Heart left ventricle (tissue), 16 donors: ENCODE results near the gene ODAM. TPM values are rescaled to one million over a fixed set of nuclear protein-coding genes. Genes with fewer than 3 reads are reported as not detected.

Experiments used
- ATAC-seq, 4 donors: fragments of 200-7000 bp; cut with Tn5 transposase; one replicate each; pipeline ENCODE4 v1.9.1; 2020 to 2022; ENCODE audit warnings: moderate library complexity in 4 of 4, mild to moderate bottlenecking in 3 of 4, moderate number of reproducible peaks in 1 of 4
- DNase-seq, 5 donors: peaks; one replicate each; pipeline ENCODE4 v3.0.0-alpha.2; 2020
- H3K27ac ChIP-seq, 12 donors: fragments of 200-600 bp; sonication (generic) in 4 of 12; one replicate each; pipeline versions ENCODE4 v1.5.0 to v1.8.0; 2016 to 2022; ENCODE audit warnings: mild to moderate bottlenecking in 2 of 12
- H3K27me3 ChIP-seq, 9 donors: fragments of 200-600 bp; sonication (generic) in 2 of 9; one replicate each; pipeline versions ENCODE4 v1.5.1 to v1.8.0; 2016 to 2022; ENCODE audit warnings: mild to moderate bottlenecking in 3 of 9
- H3K36me3 ChIP-seq, 9 donors: fragments of 200-600 bp; sonication (generic) in 2 of 9; one replicate each; pipeline versions ENCODE4 v1.5.0 to v1.8.0; 2018 to 2022; ENCODE audit warnings: mild to moderate bottlenecking in 2 of 9
- H3K4me1 ChIP-seq, 12 donors: fragments of 200-600 bp; sonication (generic) in 4 of 12; one replicate each; pipeline versions ENCODE4 v1.5.0 to v1.8.0; 2016 to 2022; ENCODE audit warnings: mild to moderate bottlenecking in 3 of 12
- H3K4me3 ChIP-seq, 12 donors: fragments of 200-600 bp; sonication (generic) in 4 of 12; one replicate each; pipeline versions ENCODE4 v1.5.0 to v1.8.0; 2017 to 2022; ENCODE audit warnings: mild to moderate bottlenecking in 9 of 12, moderate library complexity in 4 of 12
- H3K9me3 ChIP-seq, 12 donors: fragments of 200-600 bp; sonication (generic) in 4 of 12; one replicate each; pipeline versions ENCODE4 v1.5.0 to v1.8.0; 2016 to 2022; ENCODE audit warnings: mild to moderate bottlenecking in 1 of 12
- CTCF ChIP-seq, 12 donors: fragments of 200-600 bp; sonication (generic) in 4 of 12; IDR thresholded peaks; one replicate each; pipeline versions ENCODE4 v1.5.0 to v1.8.0; 2018 to 2022; ENCODE audit warnings: antibody characterized with exemption in 12 of 12, mild to moderate bottlenecking in 5 of 12
- POLR2A ChIP-seq, 2 donors: fragments of 450-650 bp; IDR thresholded peaks; one replicate each; pipeline ENCODE4 v1.6.1; 2017; ENCODE audit warnings: antibody characterized with exemption in 2 of 2, mild to moderate bottlenecking in 2 of 2, moderate library complexity in 2 of 2
- WGBS, 4 donors: extraction: QIAGEN DNeasy Blood & Tissue Kit in 2 of 4; methylation state at CpG; one replicate each; pipeline versions ENCODE4 v1.1.5 to v1.1.7; 2013 to 2018; 5-methylcytosine and 5-hydroxymethylcytosine counted together
- intact Hi-C, 10 donors: fragments of 100-400 bp; cut with DNase I; formaldehyde crosslinking; loops; one replicate each; pipeline versions ENCODE4 v1.11.1 to v1.14.2; 2022
- polyA plus RNA-seq, 2 donors: library from polyadenylated mRNA; stranded (reverse); fragments of 200-250 nt; gene quantifications; one replicate each; pipeline ENCODE4 v1.2.3, GENCODE V29; 2013
- total RNA-seq, 9 donors: library from RNA; depleted of rRNA in 2 of 9; stranded (reverse); fragments of >200 nt in 2 of 9; fragmentation: NEBNext Ultra II Directional in 3 of 9; extraction: Animal tissue kit (Norgen Biotek cat#: 25700) in 3 of 9; gene quantifications; one replicate each; pipeline versions ENCODE4 v1.1.0 to v1.2.4, GENCODE V29; 2016 to 2023
- donor health status: ischemic (EF 13 %, LVEDD 7.1; RV severe dilation, severe dysfunction).
- donor health status: healthy with polysubstance abuse.
- donor health status: DM: no; HTN: yes; CAD: no.
- donor health status: DM: no; HTN: no; CAD: no.
- donor health status: ischemic (EF 25% LVEDD 6.9; RV normal size, moderate dysfunction).
- donor health status: ischemic (EF 25% LVEDD 5.7; RV mildly dilated, moderate dysfunction).
- donor health status: healthy.
- donor health status: DM: yes; HTN: yes; CAD: no.
- donor health status: ischemic (EF 35%, LVEDD 5.7; RV mildly dilated, moderate dysfunction).
- donor health status: nonischemic (EF 11% LVEDD 7.7; RV severe dilation, severe dysfunction).
- donor health status: DM: yes; HTN: yes; CAD: no.
- donor health status: PGD.
- donor health status: ischemic (EF 29% LVEDD 5.4; RV normal size, mild dysfunction).
- donor health status: nonischemic (EF 23%, LVEDD 6.1; RV moderate dilation, normal function).

ODAM gene
- total and polyA plus RNA-seq, 11 donors: not detected

- Histone ChIP-seq H3K27ac (no peak overlapping the region), H3K4me3 (no peak overlapping the region), H3K4me1 (no peaks in the 10 kb centered on the region), H3K27me3 (no peaks in the 10 kb centered on the region), H3K36me3 (no peaks in the 10 kb centered on the region), H3K9me3 (no peaks in the 10 kb centered on the region)
- DNase-seq (no peak), ATAC-seq (no peak)
- intact Hi-C loops: no loop called here
- WGBS, 4 donors: 59 to 69% (median 66%) methylated on average over 2 of the region's 2 CpGs
- no peak for TF ChIP-seq POLR2A (IDR thresholded peaks at IDR 0.05)
- TF ChIP-seq CTCF (IDR thresholded peaks at IDR 0.05): no peak
Observed at GRCh38 chr4:70158576-70158975, 36.9 kb upstream of the ODAM start.

GRCh38 chr4:70177090-70177489 lies 18.4 kb upstream of the ODAM start:
- TF ChIP-seq CTCF (IDR thresholded peaks at IDR 0.05) (no peak), POLR2A (IDR thresholded peaks at IDR 0.05) (no peak)
- Histone ChIP-seq H3K27me3 (no peaks in the 10 kb centered on the region), H3K9me3 (no peaks in the 10 kb centered on the region), H3K36me3 (no peaks in the 10 kb centered on the region), H3K4me3 (no peak overlapping the region), H3K27ac (no peak overlapping the region), H3K4me1 (no peaks in the 10 kb centered on the region)
- intact Hi-C loops: no loop called here
- ATAC-seq: no peak
- no peak for DNase-seq
- WGBS, 4 donors: 67 to 79% (median 72%) methylated on average over 5 of the region's 5 CpGs

GRCh38 chr4:70178075-70178660 lies 17.4 kb upstream of the ODAM start:
- intact Hi-C loops: no loop called here
- 64 to 70% (median 68%) methylated on average over 5 of the region's 5 CpGs for WGBS, 4 donors

GRCh38 chr4:70179811-70180210 lies 15.7 kb upstream of the ODAM start:
- Histone ChIP-seq H3K4me1 (no peaks in the 10 kb centered on the region), H3K9me3 (no peaks in the 10 kb centered on the region), H3K27me3 (no peaks in the 10 kb centered on the region), H3K27ac (no peak overlapping the region), H3K4me3 (no peak overlapping the region), H3K36me3 (no peaks in the 10 kb centered on the region)
- TF ChIP-seq CTCF (IDR thresholded peaks at IDR 0.05) (no peak), POLR2A (IDR thresholded peaks at IDR 0.05) (no peak)
- ATAC-seq (no peak), DNase-seq (no peak)
- intact Hi-C loops: no loop called here
- 48 to 66% (median 55%) methylated on average over 2 of the region's 2 CpGs for WGBS, 4 donors

More at GRCh38 chr4:70178075-70178660, 17.4 kb upstream of the ODAM start:
- no peak overlapping the region for H3K27ac ChIP-seq
- no peak for TF ChIP-seq CTCF (IDR thresholded peaks at IDR 0.05)
- TF ChIP-seq POLR2A (IDR thresholded peaks at IDR 0.05): no peak
- DNase-seq: no peak
- H3K27me3 ChIP-seq: no peaks in the 10 kb centered on the region
- H3K9me3 ChIP-seq: no peaks in the 10 kb centered on the region
- ATAC-seq: no peak
- no peak overlapping the region for H3K4me3 ChIP-seq
- H3K4me1 ChIP-seq: no peaks in the 10 kb centered on the region
- H3K36me3 ChIP-seq: no peaks in the 10 kb centered on the region
